SJSA1 (cell line): ENCODE measurements around the gene ADK. TPM values are rescaled to one million over a fixed set of nuclear protein-coding genes. Genes with fewer than 3 reads are reported as not detected.

Experiments used
- DNase-seq, 2 experiments: peaks; one replicate each; pipeline ENCODE4 v3.0.0-alpha.2; 2015 to 2020; ENCODE audit warnings: low spot score in 2 of 2, low read depth in 1 of 2
- H3K27ac ChIP-seq: fragments of 250-450 bp; sonication (Bioruptor Pico); 2 replicates; pipeline ENCODE4 v1.5.1; 2020; ENCODE audit warnings: mild to moderate bottlenecking, moderate library complexity
- H3K27me3 ChIP-seq: fragments of 250-450 bp; sonication (Bioruptor Pico); replicated peaks from 2 replicates; pipeline ENCODE4 v1.5.1; 2020; ENCODE audit warnings: mild to moderate bottlenecking, moderate library complexity
- H3K36me3 ChIP-seq: fragments of 250-450 bp; sonication (Bioruptor Pico); 2 replicates; pipeline ENCODE4 v1.5.1; 2020; ENCODE audit warnings: mild to moderate bottlenecking
- H3K4me1 ChIP-seq: fragments of 250-450 bp; sonication (Bioruptor Pico); replicated peaks from 2 replicates; pipeline ENCODE4 v1.6.1; 2021; ENCODE audit warnings: mild to moderate bottlenecking
- H3K4me3 ChIP-seq: fragments of 250-450 bp; sonication (Bioruptor Pico); 2 replicates; pipeline ENCODE4 v1.5.1; 2020; ENCODE audit warnings: mild to moderate bottlenecking
- H3K9me3 ChIP-seq: fragments of 250-450 bp; sonication (Bioruptor Pico); replicated peaks from 2 replicates; pipeline ENCODE4 v1.5.1; 2020; ENCODE audit warnings: mild to moderate bottlenecking
- total RNA-seq: library from RNA; depleted of rRNA; stranded (reverse); fragments of >200 nt; shearing (Covaris generic); gene quantifications from 2 replicates; pipeline ENCODE4 v1.2.3, GENCODE V29; 2014

ADK gene
- total RNA-seq, 1 experiment from 2014 or later: 63.0 TPM

DNA sequence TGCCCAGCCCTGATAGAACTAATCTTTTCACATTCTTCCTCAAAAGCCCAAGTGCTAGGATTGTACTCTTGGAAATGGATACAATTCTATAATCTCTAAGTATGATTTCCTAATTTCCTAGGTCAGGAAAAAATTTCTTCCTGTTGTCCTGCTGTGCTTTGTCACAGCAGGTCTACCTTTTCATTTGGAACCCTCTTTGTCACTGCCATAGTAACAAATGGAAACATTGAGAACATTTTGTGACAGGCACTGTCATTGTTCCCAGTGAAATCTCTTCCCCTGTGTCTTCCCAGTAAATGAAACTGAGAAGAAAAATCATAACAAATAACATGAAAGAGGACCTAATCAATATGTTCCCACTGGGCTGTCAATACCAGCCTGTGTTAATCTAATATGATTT is 524.5 kb downstream of the ADK start:
- Histone ChIP-seq H3K27ac (no peak overlapping the region), H3K4me1 (no peaks in the 10 kb centered on the region), H3K36me3 (peaks cover 8% of the 10 kb centered on the region), H3K27me3 (no peaks in the 10 kb centered on the region), H3K4me3 (no peak overlapping the region), H3K9me3 (no peaks in the 10 kb centered on the region)
- DNase-seq: no peak

DNA sequence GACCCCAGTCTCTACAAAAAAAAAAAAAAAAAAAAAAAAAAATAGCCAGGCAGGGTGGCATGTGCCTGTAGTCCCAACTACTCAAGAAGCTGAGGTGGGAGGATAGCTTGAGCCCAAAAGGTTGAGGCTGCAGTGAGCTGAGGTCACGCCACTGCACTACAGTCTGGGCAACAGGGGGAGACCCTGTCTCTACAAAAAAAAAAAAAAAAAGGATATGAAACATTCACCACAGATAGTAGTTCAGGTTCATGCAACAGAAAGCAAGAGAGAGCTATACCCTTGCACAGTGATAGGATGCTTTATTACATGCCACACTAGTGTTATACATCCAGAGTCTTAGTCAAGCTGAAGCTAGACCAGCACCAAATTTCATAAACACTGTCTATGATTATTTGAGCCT is 526.9 kb downstream of the ADK start:
- no peak overlapping the region for H3K27ac ChIP-seq
- no peaks in the 10 kb centered on the region for H3K4me1 ChIP-seq
- no peaks in the 10 kb centered on the region for H3K27me3 ChIP-seq
- H3K9me3 ChIP-seq: no peaks in the 10 kb centered on the region
- no peaks in the 10 kb centered on the region for H3K36me3 ChIP-seq
- no peak for DNase-seq
- no peak overlapping the region for H3K4me3 ChIP-seq

DNA sequence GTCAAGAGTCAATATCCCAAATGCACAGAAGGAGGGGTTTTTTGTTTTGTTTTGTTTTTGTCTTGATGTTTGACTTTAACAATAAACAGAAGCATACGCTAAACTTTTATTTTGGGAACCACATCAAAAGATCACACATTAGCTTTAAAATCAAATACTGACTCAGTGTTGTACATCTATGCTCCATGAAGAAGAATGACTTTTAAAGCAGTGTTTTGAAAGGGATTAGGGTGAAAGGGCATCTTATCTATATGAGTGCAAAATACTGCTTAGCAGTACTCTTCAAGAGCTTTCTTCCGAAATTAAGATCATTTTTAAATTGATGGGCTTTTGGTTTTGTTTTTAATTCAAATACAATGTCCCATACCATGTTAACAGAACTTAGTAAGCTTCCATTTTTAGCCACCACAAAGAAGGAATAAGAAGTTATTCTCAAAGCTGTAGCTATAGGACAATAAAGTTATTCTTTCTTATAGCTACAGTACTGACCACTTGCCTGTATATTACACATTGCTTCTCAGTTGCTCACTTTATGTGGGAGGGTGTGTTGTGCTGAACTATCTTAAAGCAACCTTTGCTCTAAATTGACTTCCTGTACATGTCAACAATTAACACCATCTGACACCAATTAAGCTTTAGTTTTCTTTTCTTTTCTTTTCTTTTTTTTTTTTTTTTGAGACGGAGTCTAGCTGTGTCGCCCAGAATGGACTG is 531.1 kb downstream of the ADK start:
- no peaks in the 10 kb centered on the region for H3K36me3 ChIP-seq
- H3K27me3 ChIP-seq: no peaks in the 10 kb centered on the region
- no peak overlapping the region for H3K4me3 ChIP-seq
- H3K9me3 ChIP-seq: no peaks in the 10 kb centered on the region
- DNase-seq: no peak
- H3K4me1 ChIP-seq: no peaks in the 10 kb centered on the region
- no peak overlapping the region for H3K27ac ChIP-seq

DNA sequence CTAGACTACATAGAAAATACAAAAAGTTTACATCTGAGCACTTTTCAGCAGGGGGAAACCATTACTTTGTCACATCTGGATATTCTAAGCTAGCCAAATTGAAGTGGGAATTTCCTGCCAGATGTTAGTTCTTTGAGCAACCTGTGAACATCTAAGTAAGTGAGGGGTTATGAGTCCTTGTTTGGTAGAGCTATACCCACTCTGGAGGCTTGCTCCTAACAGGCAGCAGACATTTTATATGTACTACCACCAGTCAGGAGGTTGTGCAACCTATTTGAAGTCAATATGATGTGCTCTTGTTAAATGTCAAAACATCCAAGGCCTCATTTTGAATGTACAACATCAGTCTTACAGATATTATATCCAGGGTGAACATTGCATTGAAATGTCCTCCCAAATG is 532.0 kb downstream of the ADK start:
- Histone ChIP-seq H3K4me3 (no peak overlapping the region), H3K4me1 (no peaks in the 10 kb centered on the region), H3K27ac (no peak overlapping the region), H3K36me3 (no peaks in the 10 kb centered on the region), H3K27me3 (no peaks in the 10 kb centered on the region), H3K9me3 (no peaks in the 10 kb centered on the region)
- DNase-seq: no peak

DNA sequence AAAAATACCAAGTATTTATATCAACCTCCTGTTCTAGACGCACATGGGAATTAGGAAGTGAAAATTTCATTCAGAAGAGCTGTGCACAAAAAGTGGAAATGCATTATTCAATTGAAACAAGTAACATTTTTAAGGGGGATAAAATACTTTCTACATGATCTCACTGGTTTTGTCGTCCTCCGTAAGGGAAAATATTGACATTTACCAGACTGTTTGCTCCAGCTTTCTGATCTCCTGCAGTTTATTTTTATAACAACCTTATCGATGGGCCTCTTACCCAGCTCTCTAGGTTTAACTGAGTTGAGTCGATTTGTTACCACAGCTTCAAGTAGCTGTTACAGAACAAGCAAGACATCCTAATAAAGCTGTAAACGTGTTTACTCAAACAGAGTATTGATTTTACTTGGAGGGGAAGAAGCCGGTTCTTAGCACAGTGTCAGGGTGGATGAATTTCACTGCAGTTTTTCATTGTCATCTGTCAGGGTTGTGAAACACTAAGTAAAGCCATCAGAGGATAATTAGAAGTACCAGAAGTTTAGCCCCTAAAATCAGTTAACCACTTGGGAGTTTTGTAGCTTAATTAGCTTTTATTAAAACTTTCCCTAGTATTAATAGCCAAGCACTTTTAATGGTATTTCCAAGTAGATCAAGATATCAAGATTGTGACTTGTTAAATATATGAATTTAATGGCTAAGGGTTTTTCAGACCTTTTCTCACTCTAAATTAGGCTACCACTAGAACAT is 532.8 kb downstream of the ADK start:
- Histone ChIP-seq H3K9me3 (no peaks in the 10 kb centered on the region), H3K27ac (no peak overlapping the region), H3K36me3 (no peaks in the 10 kb centered on the region), H3K4me1 (no peaks in the 10 kb centered on the region), H3K4me3 (no peak overlapping the region), H3K27me3 (no peaks in the 10 kb centered on the region)
- DNase-seq: no peak

DNA sequence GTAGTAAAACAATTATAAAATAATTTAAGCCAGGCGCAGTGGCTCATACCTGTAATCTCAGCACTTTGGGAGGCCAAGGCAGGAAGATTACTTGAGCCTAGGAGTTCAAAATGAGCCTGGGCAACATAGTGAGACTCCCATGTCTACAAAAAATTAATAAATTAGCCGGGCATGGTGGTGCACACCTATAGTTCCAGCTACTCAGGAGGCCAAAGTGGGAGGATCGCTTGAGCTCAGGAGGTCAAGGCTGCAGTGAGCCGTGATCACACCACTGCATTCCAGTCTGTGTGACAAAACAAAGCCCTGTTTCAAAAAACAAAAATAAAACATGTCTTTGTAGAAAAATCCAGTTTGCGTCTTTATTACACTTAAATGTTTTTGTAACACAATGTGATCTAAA is 533.4 kb downstream of the ADK start:
- H3K4me3 ChIP-seq: no peak overlapping the region
- H3K4me1 ChIP-seq: no peaks in the 10 kb centered on the region
- H3K27ac ChIP-seq: no peak overlapping the region
- DNase-seq: no peak
- no peaks in the 10 kb centered on the region for H3K9me3 ChIP-seq
- no peaks in the 10 kb centered on the region for H3K27me3 ChIP-seq
- no peaks in the 10 kb centered on the region for H3K36me3 ChIP-seq

DNA sequence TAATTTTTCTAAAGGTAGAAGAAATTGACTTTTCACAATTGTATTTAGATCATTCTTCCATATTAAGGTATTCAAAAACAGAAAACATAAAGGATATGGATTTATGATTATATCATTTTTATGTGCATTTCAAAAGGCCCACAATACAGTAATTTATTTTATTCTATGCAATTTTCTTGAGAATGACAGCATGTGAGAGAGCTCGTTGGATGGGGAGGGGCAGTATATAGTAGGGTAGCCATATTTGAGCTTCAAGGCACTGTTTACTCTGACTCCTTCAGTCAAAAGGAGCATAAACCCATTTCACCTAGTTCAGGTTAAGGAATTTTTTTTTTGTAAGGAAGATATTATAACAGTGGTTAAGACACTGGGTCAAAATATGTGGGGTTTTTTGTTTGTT is 534.5 kb downstream of the ADK start:
- no peak overlapping the region for H3K27ac ChIP-seq
- H3K27me3 ChIP-seq: no peaks in the 10 kb centered on the region
- DNase-seq: no peak
- H3K4me1 ChIP-seq: no peaks in the 10 kb centered on the region
- 0 out of 2 replicates have a peak, but pooled peaks cover 1% of the 10 kb centered on the region for H3K9me3 ChIP-seq
- no peak overlapping the region for H3K4me3 ChIP-seq
- H3K36me3 ChIP-seq: no peaks in the 10 kb centered on the region

DNA sequence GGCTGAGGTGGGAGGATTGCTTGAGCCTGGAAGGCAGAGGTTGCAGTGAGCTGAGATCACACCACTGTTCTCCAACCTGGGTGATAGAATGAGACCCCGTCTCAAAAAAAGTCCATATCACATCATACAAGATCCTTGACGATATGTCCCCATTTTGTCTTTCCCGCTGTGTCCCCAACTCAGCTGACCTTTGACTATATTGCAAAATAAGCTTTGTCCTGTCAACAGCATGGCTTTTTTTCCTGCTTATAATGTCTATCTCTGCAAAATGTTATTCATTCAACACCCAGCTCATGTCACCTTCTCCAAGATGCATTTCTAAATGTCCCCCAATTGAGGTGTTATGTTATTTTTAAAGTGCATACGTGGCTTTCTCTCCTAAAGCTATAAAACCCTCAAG is 539.4 kb downstream of the ADK start:
- no peak overlapping the region for H3K27ac ChIP-seq
- H3K4me1 ChIP-seq: no peaks in the 10 kb centered on the region
- 0 out of 2 replicates have a peak, but pooled peaks cover 2% of the 10 kb centered on the region for H3K9me3 ChIP-seq
- DNase-seq: no peak
- H3K4me3 ChIP-seq: no peak overlapping the region
- H3K36me3 ChIP-seq: no peaks in the 10 kb centered on the region
- no peaks in the 10 kb centered on the region for H3K27me3 ChIP-seq

DNA sequence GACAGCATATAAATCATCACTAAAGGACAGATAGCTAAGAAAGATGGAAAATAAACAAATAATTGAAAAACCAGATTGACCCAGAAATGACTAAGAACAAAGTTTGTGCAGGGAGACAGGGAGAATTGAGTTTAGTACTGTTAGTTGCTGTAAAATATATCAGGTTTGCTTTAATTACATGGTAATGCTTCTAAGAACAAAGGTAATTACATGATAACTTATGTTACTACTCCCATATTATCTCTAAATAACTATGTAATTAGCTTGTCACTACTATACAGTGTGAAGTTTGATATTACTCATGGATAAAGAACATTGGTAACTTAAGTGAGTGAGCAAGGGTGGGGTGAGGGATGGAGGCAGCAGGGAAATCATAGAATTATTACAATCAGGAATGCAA is 540.1 kb downstream of the ADK start:
- Histone ChIP-seq H3K27ac (no peak overlapping the region), H3K9me3 (0 out of 2 replicates have a peak, but pooled peaks cover 2% of the 10 kb centered on the region), H3K27me3 (no peaks in the 10 kb centered on the region), H3K4me3 (no peak overlapping the region), H3K36me3 (no peaks in the 10 kb centered on the region), H3K4me1 (no peaks in the 10 kb centered on the region)
- no peak for DNase-seq

DNA sequence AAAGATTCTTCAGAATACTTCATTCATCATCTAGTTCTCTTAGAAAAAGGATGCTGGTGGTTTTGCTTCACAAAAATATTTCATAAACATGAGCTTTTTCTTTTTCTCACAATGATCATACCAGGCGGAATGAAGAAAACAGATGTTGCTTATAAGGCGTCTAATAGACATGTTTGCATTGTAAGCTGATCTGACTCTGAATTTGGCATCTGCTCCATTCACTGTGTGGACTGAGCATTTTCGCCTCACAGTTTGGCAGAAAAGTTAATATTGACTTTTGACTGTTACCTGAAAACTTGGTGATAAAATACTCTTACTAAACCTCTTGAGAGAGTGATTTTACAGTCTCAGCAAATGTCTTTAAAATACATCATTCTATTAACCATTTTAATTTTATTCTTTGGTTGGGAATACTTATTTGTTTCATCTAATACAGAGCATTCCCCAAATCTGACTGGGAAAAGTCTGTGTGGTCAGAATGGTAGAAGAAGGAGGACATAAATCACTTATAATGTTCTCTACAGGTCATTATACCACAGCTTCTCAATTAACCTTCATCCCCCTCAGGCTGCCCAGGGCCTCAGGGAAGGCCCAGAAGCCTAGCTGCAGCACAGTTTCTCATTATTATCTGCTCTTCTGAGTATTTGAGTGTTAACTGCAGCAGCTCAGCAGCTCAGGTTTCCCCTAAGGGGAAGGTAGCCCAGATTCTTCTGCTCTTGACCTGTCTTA is 553.8 kb downstream of the ADK start:
- DNase-seq: no peak
- H3K36me3 ChIP-seq: 0 out of 2 replicates have a peak, but pooled peaks cover 3% of the 10 kb centered on the region
- no peaks in the 10 kb centered on the region for H3K9me3 ChIP-seq
- no peaks in the 10 kb centered on the region for H3K27me3 ChIP-seq
- no peak overlapping the region for H3K27ac ChIP-seq
- H3K4me1 ChIP-seq: no peaks in the 10 kb centered on the region
- H3K4me3 ChIP-seq: no peak overlapping the region

DNA sequence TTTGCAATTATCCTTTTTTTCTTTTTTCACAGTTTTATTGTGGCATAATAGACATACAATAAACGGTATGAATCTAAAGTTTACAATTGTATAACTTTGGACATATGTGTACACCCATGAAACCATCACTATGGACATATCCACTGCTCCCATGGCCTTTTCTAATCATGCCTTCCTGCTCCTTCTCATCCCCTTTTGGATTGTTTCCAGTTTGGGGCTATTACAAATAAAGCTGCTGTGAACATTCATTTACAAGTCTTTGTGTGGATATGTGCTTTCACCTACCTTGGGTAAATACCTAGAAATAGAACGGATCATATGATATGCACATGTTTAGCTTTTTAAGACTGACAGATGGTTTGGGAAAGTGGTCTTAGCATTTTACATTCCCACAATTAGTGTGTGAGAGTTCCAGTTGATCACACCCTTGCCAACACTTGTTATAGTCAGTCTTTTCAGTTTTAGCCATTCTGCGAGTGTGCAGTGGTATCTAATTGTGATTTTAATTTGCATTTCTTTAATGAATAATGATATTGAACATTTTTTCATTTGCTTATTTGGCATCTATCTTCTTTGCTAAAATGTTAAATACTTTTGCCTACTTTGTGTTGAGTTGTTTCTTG is 554.4 kb downstream of the ADK start:
- H3K36me3 ChIP-seq: 0 out of 2 replicates have a peak, but pooled peaks cover 3% of the 10 kb centered on the region
- no peaks in the 10 kb centered on the region for H3K4me1 ChIP-seq
- no peaks in the 10 kb centered on the region for H3K9me3 ChIP-seq
- no peak overlapping the region for H3K4me3 ChIP-seq
- DNase-seq: no peak
- no peaks in the 10 kb centered on the region for H3K27me3 ChIP-seq
- H3K27ac ChIP-seq: no peak overlapping the region

DNA sequence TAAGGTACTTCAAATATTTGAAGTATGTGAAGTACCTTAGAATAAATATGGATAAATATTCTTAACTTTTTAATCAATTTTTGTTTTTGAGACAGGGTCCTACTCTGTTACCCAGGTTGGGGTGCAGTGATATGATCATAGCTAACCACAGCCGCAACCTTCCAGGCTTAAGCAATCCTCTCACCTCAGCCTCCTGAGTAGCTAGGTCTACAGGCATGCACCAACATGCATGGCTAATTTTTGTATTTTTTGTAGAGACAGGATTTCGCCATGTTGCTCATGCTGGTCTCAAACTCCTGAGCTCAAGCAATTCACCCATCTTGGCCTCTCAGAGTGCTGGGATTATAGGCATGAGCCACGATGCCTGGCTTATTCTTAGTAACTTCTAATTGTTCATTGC is 555.9 kb downstream of the ADK start:
- 0 out of 2 replicates have a peak, but pooled peaks cover 3% of the 10 kb centered on the region for H3K36me3 ChIP-seq
- H3K27me3 ChIP-seq: no peaks in the 10 kb centered on the region
- no peaks in the 10 kb centered on the region for H3K9me3 ChIP-seq
- H3K27ac ChIP-seq: no peak overlapping the region
- DNase-seq: no peak
- H3K4me1 ChIP-seq: no peaks in the 10 kb centered on the region
- no peak overlapping the region for H3K4me3 ChIP-seq

DNA sequence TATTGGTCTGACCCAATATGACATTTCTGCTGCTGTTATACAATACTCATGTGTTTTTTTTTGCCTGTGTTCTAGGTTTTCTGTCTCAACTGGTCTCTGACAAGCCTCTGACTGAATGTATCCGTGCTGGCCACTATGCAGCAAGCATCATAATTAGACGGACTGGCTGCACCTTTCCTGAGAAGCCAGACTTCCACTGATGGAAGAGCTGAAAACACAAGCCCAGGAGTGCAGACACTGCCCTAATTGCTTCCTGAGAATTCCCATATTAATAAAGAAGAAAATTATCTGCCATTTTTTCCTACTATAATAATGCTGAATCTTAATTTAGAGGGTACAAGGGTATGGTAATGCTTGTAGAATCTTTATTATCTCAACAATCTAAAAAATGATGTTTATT is 557.2 kb downstream of the ADK start:
- 0 out of 2 replicates have a peak, but pooled peaks cover 3% of the 10 kb centered on the region for H3K36me3 ChIP-seq
- no peak overlapping the region for H3K4me3 ChIP-seq
- no peaks in the 10 kb centered on the region for H3K4me1 ChIP-seq
- no peak overlapping the region for H3K27ac ChIP-seq
- no peaks in the 10 kb centered on the region for H3K9me3 ChIP-seq
- no peak for DNase-seq
- no peaks in the 10 kb centered on the region for H3K27me3 ChIP-seq
